ENCODE results near the gene POMT2.

The POMT2 gene

DNA sequence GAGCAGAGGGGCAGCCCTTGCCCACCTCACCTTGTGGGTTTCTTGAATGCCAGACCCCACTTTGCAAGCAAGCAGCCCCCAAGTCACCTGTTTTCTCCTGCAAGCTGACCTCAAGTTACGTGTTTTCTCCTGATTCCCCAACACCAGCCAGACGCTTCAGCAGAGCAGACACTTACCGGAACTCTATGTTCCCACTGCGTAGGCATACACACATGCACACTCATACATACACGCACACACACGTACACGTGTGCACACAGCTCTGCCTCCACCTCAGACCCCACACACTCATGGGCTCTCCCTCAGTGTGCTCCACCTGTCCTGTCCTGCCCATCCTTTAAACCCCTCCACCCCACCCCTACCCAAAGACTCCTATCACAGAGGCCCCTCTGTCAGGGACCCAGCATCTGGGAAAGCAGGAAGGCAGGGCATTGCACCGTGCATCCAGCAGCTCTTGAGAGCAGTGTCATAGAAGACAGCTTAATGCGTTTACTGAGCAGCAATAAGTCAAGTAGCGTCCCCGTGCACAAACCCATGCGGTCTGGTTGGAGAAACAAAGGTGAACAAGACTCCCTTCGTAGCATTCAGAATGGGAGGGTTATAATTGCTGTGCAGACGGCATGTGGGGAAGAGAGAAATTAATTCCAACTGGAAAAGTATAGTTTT is 94.7 kb downstream of the POMT2 start:
- intact Hi-C loops (cut with DNase I) = no loop called here
- DNase-seq = no peak

DNA sequence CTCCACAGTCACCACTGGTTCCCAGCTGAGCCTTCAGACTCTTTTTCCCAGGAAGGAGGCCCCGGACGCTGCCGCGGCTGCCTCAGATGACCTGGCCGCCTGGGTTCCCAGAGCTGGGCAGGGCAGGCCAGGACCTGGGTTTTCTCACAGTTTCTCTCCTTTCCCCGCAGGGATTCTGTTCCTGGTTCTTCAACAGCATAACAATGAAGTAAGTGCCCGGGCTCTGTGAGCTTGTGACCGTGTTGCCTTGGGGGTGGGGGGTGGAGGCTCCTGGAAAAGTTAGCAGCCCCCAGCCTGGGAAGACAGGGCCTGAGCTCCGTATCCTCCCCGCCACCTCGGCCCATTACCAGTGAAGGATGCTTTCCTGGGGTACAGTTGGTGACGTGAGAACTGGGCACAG is 95.4 kb downstream of the POMT2 start:
- DNase-seq = no peak
- intact Hi-C loops (cut with DNase I) = no loop called here
